OCI-LY7 (cell line): ENCODE data around the gene PET117. TPM values are rescaled to one million over a fixed set of nuclear protein-coding genes. Genes with fewer than 3 reads are reported as not detected.
"Not testable (repeated sequence)": the region's sequence is repeated elsewhere in the genome, so short reads cannot be mapped to it uniquely, and the experiment has no call there.

Source experiments
- Bru-seq: library from RNA; stranded (reverse); fragments of 400-500 nt; gene quantifications from one replicate; lab custom pipeline; 2021; lab: Mats Ljungman, UMichigan
- BruChase-seq, 2 experiments: library from RNA; stranded (reverse); fragments of 400-500 nt; gene quantifications; one replicate each; lab custom pipeline; 2021; lab: Mats Ljungman, UMichigan
- BruUV-seq: library from RNA; stranded (reverse); fragments of 400-500 nt; replicated peaks from 2 replicates; lab custom pipeline; 2021; lab: Mats Ljungman, UMichigan
- CTCF ChIA-PET: fragments of 300-600 bp; sonication (Branson Sonifier 250); formaldehyde crosslinking; loops from one replicate; lab custom pipeline; 2022; ENCODE audit warnings: antibody characterized with exemption; ENCODE audit not compliant: unreplicated experiment; lab: Charles Lee
- POLR2A ChIA-PET: fragments of 300-600 bp; sonication (Branson Sonifier 250); formaldehyde crosslinking; loops from one replicate; lab custom pipeline; 2022; ENCODE audit warnings: antibody characterized with exemption; lab: Charles Lee
- DNase-seq: peaks from one replicate; pipeline ENCODE4 v3.0.0-alpha.2; 2015; ENCODE audit warnings: low spot score
- H2AFZ ChIP-seq: fragments of 200-600 bp; sonication (generic), shearing (Covaris generic); 2 replicates; pipeline ENCODE4 v1.6.1; 2014; ENCODE audit warnings: mild to moderate bottlenecking, antibody characterized with exemption, low read length, moderate library complexity
- H3K27ac ChIP-seq: fragments of 200-600 bp; sonication (generic); 2 replicates; pipeline ENCODE4 v1.5.1; 2014; ENCODE audit warnings: mixed run types, low read depth, mild to moderate bottlenecking, moderate library complexity, low read length, inconsistent platforms; ENCODE audit not compliant: poor library complexity, severe bottlenecking
- H3K36me3 ChIP-seq: fragments of 200-600 bp; sonication (generic); 2 replicates; pipeline ENCODE4 v1.6.1; 2014; ENCODE audit warnings: mild to moderate bottlenecking, antibody characterized with exemption, low read length, moderate library complexity, mixed read lengths; ENCODE audit not compliant: insufficient read depth
- H3K4me1 ChIP-seq: fragments of 200-600 bp; sonication (generic); 2 replicates; pipeline ENCODE4 v1.5.1; 2014; ENCODE audit warnings: mild to moderate bottlenecking, low read length; ENCODE audit not compliant: insufficient read depth, poor library complexity, severe bottlenecking
- H3K4me2 ChIP-seq: fragments of 200-600 bp; sonication (generic); 2 replicates; pipeline ENCODE4 v1.6.1; 2014; ENCODE audit warnings: mild to moderate bottlenecking, low read length
- H3K4me3 ChIP-seq: fragments of 200-600 bp; sonication (generic); 2 replicates; pipeline ENCODE4 v1.5.1; 2014; ENCODE audit warnings: mild to moderate bottlenecking, low read depth, low read length; ENCODE audit not compliant: poor library complexity, severe bottlenecking
- H3K79me2 ChIP-seq: fragments of 200-600 bp; sonication (generic); 2 replicates; pipeline ENCODE4 v1.6.1; 2016; ENCODE audit warnings: low read depth, mild to moderate bottlenecking, low read length, moderate library complexity, mixed read lengths; ENCODE audit not compliant: insufficient read depth
- H3K9me2 ChIP-seq: fragments of 200-600 bp; sonication (generic); 2 replicates; pipeline ENCODE4 v1.6.1; 2016; ENCODE audit warnings: mild to moderate bottlenecking, low read length, mixed read lengths; ENCODE audit not compliant: insufficient read depth
- H3K9me3 ChIP-seq: fragments of 200-600 bp; sonication (generic); 2 replicates; pipeline ENCODE4 v1.6.1; 2014; ENCODE audit warnings: mild to moderate bottlenecking, mixed run types, low read length, mixed read lengths
- H4K20me1 ChIP-seq: fragments of 200-600 bp; sonication (generic); 2 replicates; pipeline ENCODE4 v1.6.1; 2014; ENCODE audit warnings: mild to moderate bottlenecking, antibody characterized with exemption, low read length, moderate library complexity, mixed read lengths; ENCODE audit not compliant: insufficient read depth
- EZH2phosphoT487 ChIP-seq: fragments of 200-600 bp; sonication (generic); IDR thresholded peaks from 2 replicates; pipeline ENCODE4 v1.6.1; 2018; ENCODE audit warnings: low read depth, borderline replicate concordance, mild to moderate bottlenecking, mixed run types, antibody characterized with exemption, low read length, moderate library complexity, mixed read lengths
- intact Hi-C: fragments of 100-400 bp; cut with micrococcal nuclease; formaldehyde crosslinking; loops from one replicate; pipeline ENCODE4 v1.10.0; 2022; ENCODE audit not compliant: unreplicated experiment
- long read RNA-seq: library from polyadenylated mRNA; stranded (forward); transcript quantifications from one replicate; pipeline ENCODE4 v2.0.0, GENCODE V29; 2022
- total RNA-seq, 2 experiments: library from RNA; depleted of rRNA in 1 of 2; stranded (reverse); fragments of >200 nt in 1 of 2; shearing (Covaris generic) in 1 of 2; gene quantifications; 2 replicates each; pipeline ENCODE4 v1.2.3, GENCODE V29; 2014 to 2022
- TF ChIP-seq, protein P1 (sequence below): fragments of 200-600 bp; sonication (generic); conservative IDR thresholded peaks from 2 replicates; pipeline ENCODE4 v1.5.1; 2014; ENCODE audit warnings: mild to moderate bottlenecking, antibody characterized with exemption, low read length, moderate library complexity, mixed read lengths

The PET117 gene
- 13.1 and 15.7 TPM in 2 replicates for total RNA-seq (2014; rRNA removed; shearing (Covaris generic))
- 19.4 and 20.9 TPM in 2 replicates for total RNA-seq (2022)
- Bru-seq, nascent RNA = percentile 75 among the genes with signal in this experiment
- percentile 66 among the genes with signal in this experiment for BruChase-seq, experiment 1, labeled RNA remaining after a 6-hour chase
- percentile 68 among the genes with signal in this experiment for BruChase-seq, experiment 2, labeled RNA remaining after a 2-hour chase
- long read RNA-seq, transcript PET117-201 (2 exons, 1,141 nt) = major isoform, 32 of 35 reads
- long read RNA-seq, partial matches to known transcripts = 3 of 35 reads
- long read RNA-seq, other reads (novel, unspliced or antisense) = 0 of 35 reads

- no TSS peak for BruUV-seq
- Histone ChIP-seq H3K9me2 (no peaks in the 10 kb centered on the region), H2AFZ (peak within 1 kb of the TSS; percentile 98), H3K36me3 (peaks cover 15% of the 10 kb centered on the region), H3K4me1 (peaks cover 19% of the 10 kb centered on the region), H3K9me3 (no peaks in the 10 kb centered on the region), H3K4me3 (peak within 1 kb of the TSS; percentile 99), H3K79me2 (peaks cover 32% of the 10 kb centered on the region), H3K27ac (peak within 1 kb of the TSS; percentile 57), H4K20me1 (no peaks in the 10 kb centered on the region), H3K4me2 (peak within 1 kb of the TSS; percentile 100)
- intact Hi-C loops = loop anchor here (5.0 to 10.0 kb wide), 2 partner anchors 150 to 633 kb away; partner anchors contain the start of gene ZNF133
- peak; percentile 95 for DNase-seq
- ChIA-PET CTCF (interaction anchor here (0.5 kb wide), 1 partner anchor 559 kb away, joined by 3 read pairs; no protein-coding TSS in a partner anchor), POLR2A (interaction anchor here (0.7 to 1.9 kb wide), 5 partner anchors 8 to 151 kb away, joined by 3 to 12 read pairs (median 3); partner anchors contain the start of gene ZNF133)
- TF ChIP-seq, protein P1, sequence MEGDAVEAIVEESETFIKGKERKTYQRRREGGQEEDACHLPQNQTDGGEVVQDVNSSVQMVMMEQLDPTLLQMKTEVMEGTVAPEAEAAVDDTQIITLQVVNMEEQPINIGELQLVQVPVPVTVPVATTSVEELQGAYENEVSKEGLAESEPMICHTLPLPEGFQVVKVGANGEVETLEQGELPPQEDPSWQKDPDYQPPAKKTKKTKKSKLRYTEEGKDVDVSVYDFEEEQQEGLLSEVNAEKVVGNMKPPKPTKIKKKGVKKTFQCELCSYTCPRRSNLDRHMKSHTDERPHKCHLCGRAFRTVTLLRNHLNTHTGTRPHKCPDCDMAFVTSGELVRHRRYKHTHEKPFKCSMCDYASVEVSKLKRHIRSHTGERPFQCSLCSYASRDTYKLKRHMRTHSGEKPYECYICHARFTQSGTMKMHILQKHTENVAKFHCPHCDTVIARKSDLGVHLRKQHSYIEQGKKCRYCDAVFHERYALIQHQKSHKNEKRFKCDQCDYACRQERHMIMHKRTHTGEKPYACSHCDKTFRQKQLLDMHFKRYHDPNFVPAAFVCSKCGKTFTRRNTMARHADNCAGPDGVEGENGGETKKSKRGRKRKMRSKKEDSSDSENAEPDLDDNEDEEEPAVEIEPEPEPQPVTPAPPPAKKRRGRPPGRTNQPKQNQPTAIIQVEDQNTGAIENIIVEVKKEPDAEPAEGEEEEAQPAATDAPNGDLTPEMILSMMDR = no peak
- no peak for TF ChIP-seq EZH2phosphoT487
Measured at GRCh38 chr20:18137412-18138265, at the start of gene PET117, which contains the start of gene KAT14. Gene PET117 (plus strand): TSS chr20:18137863. CDS start chr20:18137956, 93 bp downstream. Gene KAT14 (plus strand): TSS chr20:18137863. CDS start chr20:18142661, 4,798 bp downstream.

DNA sequence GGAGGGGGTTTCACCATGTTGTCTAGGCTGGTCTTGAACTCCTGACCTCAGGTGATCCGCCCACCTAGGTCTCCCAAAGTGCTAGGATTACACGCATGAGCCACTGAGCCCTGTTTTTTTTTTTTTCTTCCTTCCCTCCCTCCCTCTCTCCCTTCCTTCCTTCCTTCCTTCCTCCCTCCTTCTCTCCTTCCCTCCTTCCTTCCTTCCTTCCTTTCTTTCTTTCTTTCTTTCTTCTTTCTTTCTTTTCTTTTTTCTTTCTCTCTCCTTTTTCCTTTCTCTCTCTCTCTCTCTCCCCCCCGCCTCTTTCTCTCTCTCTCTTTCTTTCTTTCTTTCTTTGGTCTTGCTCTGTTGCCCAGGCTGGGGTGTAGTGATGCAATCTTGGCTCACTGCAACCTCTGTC, 49.4 kb upstream of the PET117 start:
- H3K27ac ChIP-seq, CTCF ChIA-PET, H3K9me3 ChIP-seq, H3K4me2 ChIP-seq, POLR2A ChIA-PET, DNase-seq, H3K9me2 ChIP-seq, H3K4me1 ChIP-seq, intact Hi-C loops, H3K4me3 ChIP-seq, H3K79me2 ChIP-seq, H3K36me3 ChIP-seq, H4K20me1 ChIP-seq, BruUV-seq, H2AFZ ChIP-seq: not testable (repeated sequence)

DNA sequence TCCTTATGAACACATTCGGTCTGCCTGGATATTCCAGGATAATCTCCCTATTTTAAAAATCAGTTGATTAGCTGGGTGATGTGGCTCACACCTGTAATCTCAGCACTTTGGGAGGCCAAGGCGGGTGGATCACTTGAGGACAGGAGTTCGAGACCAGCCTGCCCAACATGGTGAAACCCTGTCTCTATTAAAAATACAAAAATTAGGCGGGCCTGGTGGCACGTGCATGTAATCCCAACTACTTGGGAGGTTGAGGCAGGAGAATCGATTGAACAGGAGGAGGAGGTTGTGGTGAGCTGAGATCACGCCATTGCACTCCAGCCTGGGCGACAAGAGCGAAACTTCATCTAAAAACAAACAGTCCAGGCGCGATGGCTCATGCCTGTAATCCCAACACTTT, 48.8 kb upstream of the PET117 start:
- intact Hi-C loops, CTCF ChIA-PET: not testable (repeated sequence)

More for the DNA sequence above, 48.8 kb upstream of the PET117 start:
- POLR2A ChIA-PET, BruUV-seq, H4K20me1 ChIP-seq, H3K4me3 ChIP-seq, H3K9me2 ChIP-seq, H3K36me3 ChIP-seq, H3K27ac ChIP-seq, H3K79me2 ChIP-seq, H2AFZ ChIP-seq, DNase-seq, H3K4me1 ChIP-seq, H3K4me2 ChIP-seq, H3K9me3 ChIP-seq: not testable (repeated sequence)
